ENCODE data around the gene CD9.
"Not testable (repeated sequence)": the region's sequence is repeated elsewhere in the genome, so short reads cannot be mapped to it uniquely, and the experiment has no call there.

CD9 gene

DNA sequence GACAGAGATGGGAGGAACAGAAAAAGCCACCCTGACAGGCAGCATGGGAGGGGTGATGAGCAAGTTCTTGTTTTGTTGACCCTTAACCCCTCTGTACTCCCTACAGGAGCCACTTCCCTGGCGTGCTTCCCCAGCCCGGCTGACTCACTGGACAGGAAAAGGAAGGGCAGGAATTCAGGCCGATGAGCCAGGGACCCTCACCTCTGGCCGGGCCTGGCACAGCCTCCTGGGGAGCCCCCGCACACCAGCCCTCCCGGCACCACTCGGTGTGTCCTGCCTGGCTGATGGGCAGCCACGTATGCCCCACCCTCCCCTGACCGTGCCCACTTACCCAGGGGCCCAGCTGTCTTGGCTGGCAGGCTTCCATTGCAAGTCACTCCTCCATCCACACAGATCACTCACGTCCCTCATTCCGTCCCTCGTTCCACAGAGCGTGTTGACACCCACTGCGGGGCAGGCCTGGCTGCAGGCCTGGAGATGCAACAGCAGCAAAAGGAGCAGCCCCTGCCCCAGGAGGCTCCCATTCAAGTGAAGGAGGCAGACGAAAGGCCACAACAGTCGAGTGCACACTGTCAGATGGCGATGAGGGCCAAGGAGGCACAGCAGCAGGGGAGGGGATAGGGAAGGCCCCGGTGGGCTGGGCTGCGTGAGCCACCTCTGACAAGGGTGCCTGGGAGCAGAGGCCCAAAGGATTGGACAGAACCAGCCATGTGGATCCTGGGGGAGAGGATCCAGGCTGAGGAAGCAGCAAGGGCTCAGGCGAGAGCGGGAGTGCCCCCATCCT is 19.7 kb upstream of the CD9 start:
- peak; percentile 32 for DNase-seq (ENCODE audit: low read depth, low spot score)

DNA sequence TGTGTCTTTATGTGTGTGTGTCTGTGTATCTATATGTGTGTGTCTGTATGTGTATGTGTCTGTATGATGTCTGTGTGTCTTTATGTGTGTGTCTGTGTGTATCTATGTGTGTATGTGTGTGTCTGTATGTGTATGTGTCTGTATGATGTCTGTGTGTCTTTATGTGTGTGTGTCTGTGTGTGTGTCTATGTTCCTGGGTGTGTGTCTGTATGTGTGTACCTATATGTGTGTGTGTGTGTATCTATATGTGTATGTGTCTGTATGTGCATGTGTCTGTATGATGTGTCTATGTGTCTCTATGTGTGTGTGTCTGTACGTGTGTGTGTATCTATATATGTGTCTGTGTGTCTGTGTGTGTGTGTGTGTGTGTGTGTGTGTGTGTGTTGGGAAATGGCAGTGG is 19.0 kb upstream of the CD9 start:
- no peak for DNase-seq (ENCODE audit: low read depth, low spot score)

DNA sequence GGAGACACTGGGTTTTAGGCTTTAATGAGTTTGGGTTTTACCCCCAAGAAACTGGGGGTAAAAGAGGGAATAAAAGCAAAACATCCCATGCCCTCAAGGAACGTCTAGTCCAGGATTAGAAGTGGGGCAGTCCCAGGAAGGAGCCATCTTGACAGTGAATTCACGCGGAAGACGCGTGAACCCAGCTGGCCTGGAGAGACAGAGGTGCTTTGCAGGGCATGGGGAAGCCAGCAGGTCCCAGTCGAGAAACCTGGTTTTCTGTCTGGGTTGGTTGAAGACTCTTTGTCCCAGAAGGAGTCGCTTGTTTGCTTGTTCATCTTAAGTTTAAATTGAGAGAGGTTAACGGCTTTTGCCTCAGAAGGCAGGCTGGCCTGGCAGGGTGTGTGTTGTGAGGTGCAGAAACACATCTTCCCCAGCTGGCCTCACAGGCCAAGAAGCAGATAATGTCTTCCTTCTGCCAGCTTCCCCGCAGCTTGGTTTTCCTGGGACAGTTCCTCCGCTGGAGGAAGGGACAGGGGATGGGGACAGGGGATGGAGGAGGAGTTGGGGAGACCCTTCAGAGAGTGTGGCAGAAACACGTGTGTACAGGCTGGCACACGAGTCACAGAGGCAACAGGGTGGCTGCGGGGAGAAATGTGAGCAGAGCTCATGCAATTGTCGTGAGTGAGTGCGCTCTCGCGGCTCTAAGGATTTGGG is 18.5 kb upstream of the CD9 start:
- peak; percentile 66 for DNase-seq (ENCODE audit: low read depth, low spot score)

DNA sequence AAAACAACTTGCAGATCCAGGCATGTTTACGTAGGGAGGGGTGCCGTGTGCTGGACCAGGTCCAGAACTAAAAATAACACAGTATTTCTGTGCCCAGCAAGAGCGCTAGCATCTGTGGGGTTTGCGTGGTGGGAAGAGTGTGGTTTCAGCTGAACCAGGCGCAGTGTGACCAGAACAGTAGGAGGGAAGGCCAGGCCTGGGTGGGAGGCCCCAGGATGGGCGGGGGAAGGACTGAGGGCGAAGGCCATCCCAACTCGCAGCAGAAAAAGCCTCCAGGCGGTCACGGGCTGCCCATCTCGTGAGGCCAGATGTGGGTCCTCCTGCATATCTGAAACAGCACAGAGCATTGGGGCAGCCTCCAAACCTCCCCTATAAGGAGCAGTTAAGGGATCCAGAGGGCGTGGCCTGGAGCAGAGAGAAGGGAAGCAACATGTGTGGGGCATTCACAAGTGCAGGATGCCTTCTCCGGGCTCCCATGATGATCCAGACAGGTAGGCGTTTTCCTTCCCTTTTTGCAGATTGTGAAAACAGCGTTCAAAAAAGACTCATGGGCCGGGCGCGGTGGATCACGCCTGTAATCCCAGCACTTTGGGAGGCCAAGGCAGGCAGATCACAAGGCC is 17.8 kb upstream of the CD9 start:
- DNase-seq (ENCODE audit: low read depth, low spot score): no peak

DNA sequence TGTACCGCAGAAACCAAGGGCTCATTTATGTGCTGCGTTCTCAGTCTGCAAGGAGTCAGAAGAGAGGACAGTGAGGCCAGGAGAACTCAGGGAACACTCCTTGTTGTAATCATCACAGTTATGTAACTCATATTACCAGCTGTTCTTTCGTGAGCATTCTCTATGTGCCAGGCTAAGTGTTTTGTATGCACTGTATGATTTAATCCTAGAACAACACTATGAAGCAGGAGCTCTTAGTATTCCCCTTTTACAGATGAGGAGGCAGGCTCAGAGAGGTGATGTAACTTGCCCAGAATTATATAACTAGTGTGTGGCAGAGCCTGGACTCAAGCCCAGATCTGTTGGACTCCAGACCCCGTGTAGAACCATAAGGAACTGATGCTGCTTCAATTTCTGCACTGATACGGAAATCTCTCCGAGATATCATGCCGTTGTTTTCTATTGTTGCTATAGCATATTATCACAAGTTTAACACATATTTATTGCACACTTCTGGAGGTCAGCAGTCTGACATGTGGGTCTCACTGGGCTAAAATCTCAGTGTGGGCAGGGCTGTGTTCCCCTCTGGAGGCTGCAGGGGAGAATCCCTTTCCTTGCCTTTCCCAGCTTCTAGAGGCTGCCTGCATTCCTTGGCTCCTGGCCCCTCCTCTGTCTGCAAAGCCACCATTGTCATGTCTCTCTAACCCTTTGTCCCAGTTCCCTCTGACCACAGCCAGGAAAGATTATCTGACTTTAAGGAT is 16.3 kb upstream of the CD9 start:
- DNase-seq (ENCODE audit: low read depth, low spot score): peak; percentile 56

DNA sequence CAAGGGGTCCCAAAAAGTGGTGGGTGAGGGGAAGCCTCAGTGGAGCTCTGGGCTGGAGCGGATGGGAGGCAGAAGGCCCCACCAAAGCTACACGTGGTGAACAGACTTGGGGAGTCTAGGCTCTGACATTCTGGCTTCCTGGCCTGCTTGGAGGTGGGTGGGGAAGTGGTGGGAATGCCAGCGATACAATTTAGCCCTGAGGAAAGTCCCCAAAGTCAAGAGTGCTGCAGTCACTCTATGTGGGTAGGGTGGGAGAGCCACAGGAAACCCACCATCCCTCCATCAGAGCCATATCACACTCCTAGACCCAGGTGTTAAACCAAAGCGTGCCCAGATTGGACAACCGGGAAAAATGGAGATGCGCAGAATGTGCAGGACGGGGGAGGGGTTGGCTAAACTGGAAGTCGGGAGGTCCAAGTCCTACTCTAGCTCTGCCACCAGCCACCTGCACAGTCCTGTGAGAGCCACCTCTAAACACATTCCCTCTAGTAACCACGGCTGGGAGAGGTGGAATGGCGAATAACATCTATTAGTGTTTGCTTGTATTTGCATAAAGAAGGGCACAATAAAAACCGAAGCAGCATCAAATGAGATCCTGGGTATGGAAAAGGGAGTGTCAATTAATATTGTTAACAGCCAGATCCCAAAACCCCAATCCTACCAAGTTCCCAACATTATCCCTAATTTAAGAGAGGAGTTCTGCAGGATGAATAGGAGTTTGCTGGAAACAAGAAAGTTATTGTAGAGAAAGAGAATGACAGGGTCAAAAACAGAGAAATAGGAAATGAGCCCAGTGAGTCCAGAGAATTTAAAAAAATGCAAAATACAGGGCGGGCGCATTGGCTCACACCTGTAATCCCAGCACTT is 14.0 kb upstream of the CD9 start:
- DNase-seq (ENCODE audit: low read depth, low spot score): no peak

DNA sequence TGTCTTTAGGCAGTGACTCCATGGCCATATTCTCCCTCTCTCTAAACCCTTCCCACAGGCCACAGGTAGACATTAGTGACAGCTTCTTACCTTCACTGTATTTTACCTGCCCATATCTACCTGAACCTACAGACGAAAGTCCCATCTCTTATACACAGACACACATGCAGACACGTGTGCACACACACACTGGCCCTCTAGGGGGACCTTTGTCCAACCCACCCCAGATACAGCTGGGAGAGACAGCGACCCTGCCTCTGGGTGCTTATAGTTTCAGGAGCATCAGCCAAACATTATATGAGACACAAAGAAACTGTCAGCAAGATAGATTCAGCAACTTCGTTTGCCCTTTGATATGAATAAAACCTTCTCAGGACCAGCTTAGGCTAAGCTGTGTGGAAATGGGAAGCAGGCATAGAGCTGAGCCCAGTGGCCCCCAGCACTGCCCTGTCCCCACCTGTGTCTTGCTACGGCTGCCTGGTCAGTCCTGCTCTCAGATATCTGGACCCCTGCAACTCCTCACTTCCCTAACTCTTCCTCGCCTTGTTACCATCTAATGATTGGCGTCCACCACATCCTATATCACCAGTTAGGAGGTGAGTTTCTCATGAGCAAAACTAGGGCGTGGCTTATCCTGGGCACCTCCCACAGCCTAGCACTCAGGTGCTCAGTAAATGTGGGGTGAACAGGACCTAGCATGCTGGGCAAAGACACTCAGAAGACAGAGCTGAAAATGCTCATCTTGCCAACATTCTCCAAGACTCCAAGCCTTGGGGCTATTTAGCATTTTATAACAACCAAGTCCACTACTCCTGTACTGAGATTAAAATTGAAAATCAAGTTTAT is 12.0 kb upstream of the CD9 start:
- no peak for DNase-seq (ENCODE audit: low read depth, low spot score)

DNA sequence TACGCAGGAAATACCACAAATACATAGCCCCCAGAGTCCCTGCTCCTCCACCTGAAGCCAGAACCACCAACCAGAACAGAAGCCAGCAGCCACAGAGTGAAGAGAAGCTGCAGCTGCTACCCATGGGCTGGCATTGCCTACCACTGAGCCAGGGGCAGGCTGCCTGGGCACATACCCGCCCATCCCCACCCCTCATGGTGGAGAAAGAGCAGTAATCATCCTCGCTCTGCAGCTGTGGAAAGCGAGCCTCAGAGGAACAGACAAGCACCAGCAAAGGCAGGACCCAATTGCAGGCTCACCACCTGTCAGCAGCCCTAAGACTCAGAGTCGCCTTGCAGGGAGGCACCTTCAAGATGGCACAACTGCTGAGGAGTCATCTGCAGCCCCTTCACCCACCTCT is 11.2 kb upstream of the CD9 start:
- no peak for DNase-seq (ENCODE audit: low read depth, low spot score)

DNA sequence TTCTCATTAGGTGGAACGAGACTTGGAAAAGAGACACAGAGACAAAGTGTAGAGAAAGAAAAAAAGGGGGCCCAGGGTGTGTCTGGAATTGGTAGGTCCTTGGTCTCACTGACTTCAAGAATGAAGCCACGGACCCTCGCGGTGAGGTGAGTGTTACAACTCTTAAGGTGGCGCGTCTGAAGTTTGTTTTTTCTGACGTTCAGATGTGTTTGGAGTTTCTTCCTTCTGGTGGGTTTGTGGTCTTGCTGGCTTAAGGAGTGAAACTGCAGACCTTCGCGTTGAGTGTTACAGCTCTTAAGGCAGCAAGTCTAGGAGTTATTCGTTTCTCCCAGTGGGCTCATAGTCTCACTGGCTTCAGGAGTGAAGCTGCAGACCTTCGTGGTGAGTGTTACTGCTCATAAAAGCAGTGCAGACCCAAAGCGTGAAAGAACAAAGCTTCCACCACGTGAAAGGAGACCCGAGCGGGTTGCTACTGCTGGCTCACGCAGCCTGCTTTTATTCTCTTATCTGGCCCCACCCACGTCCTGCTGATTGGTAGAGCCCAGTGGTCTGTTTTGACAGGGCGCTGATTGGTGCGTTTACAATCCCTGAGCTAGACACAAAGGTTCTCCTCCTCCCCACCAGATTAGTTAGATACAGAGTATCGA is 10.1 kb upstream of the CD9 start:
- not testable (repeated sequence) for DNase-seq (ENCODE audit: low read depth, low spot score)

DNA sequence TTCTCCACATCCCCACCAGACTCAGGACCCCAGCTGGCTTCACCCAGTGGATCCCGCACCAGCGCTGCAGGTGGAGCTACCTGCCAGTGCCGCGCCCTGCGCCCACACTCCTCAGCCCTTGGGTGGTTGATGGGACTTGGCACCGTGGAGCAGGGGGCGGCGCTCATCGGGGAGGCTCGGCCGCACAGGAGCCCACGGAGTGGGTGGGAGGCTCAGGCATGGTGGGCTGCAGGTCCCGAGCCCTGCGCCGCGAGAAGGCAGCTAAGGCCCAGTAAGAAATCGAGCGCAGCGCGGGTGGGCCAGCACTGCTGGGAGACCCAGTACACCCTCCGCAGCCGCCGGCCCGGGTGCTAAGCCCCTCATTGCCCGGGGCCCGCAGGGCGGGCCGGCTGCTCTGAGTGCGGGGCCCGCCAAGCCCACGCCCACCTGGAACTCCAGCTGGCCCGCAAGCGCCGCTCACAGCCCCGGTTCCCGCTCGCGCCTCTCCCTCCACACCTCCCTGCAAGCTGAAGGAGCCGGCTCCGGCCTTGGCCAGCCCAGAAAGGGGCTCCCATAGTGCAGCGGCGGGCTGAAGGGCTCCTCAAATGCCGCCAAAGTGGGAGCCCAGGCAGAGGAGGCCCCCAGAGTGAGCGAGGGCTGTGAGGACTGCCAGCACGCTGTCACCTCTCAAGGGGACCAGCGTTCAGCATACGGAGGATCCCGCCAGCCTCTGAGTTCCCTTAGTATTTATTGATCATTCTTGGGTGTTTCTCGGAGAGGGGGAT is 9.3 kb upstream of the CD9 start:
- DNase-seq (ENCODE audit: low read depth, low spot score): not testable (repeated sequence)

DNA sequence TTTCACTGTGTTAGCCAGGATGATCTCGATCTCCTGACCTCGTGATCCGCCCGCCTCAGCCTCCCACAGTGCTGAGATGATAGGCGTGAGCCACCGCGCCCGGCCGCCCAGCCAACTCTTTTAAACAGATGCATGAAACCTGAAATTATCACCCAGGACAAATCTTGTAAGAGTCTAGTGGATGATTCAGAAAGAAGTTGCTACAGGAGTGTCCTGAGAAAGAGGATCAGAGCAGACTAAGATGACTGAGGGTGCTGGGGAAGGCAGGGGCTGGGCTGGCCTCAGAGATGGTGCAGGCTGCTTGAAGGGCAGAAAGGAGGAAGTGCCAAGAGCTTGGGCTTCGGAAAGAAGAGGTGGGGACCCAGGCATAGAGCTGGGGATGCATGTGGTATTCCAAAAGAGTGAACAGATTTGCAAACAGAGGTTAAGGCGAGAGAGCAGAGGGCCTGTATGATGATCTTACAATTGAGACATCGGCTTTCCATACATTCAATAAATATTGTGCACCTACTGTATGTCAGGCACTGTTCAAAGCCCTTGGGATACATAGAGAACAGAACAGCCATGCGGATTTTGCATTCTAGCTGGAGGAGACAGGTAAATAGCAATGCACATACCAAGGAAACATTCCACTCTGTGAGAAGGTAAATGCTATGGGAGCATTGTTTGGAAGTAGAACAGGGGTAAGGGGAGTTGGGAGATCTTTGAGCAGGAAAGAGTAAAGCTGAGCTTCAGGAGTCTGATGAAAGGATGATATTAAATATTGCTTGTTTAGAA is 7.4 kb upstream of the CD9 start:
- DNase-seq (ENCODE audit: low read depth, low spot score): no peak

DNA sequence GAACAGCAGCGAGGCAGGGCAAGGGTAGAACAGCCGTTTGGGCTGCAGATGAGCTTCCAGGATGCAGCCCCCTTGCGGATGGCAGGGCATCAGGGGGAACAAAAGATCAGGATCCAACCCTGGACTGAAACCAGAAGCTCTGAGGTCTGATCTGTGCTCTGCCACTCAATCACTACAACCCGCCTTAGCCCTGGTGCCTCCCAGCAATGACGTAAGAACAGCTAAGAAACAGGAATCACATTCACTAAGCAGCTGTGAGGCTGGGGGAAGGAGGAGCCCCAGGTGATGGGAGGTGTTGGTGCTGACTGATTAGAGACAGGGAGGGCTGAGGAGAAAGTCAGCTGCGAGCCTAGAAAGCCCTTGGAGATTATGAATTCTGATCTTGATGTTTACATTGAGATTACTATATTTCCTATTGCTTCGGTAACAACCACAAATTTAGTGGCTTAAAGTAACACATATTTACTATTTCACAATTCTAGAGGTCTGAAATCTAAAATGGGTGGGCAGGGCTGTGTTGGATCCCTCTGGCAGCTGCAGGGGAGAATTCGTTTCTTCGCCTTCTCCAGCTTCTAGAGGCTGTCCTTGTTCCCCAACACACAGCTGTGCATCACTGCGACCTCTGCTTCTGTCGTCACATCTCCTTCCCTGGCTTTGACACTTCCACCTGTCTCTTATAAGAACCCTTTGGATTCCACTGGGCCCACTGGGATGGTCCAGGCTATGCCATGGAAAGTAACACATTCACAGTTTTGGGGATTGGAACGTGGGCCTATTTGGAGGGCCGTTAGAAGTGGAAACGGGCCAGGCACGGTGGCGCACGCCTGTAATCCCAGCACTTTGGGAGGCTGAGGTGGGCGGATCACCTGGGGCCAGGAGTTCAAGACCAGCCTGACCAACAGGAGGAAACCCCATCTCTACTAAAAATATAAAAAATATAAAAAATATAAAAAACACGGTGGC is 6.1 kb upstream of the CD9 start:
- peak; percentile 36 for DNase-seq (ENCODE audit: low read depth, low spot score)

DNA sequence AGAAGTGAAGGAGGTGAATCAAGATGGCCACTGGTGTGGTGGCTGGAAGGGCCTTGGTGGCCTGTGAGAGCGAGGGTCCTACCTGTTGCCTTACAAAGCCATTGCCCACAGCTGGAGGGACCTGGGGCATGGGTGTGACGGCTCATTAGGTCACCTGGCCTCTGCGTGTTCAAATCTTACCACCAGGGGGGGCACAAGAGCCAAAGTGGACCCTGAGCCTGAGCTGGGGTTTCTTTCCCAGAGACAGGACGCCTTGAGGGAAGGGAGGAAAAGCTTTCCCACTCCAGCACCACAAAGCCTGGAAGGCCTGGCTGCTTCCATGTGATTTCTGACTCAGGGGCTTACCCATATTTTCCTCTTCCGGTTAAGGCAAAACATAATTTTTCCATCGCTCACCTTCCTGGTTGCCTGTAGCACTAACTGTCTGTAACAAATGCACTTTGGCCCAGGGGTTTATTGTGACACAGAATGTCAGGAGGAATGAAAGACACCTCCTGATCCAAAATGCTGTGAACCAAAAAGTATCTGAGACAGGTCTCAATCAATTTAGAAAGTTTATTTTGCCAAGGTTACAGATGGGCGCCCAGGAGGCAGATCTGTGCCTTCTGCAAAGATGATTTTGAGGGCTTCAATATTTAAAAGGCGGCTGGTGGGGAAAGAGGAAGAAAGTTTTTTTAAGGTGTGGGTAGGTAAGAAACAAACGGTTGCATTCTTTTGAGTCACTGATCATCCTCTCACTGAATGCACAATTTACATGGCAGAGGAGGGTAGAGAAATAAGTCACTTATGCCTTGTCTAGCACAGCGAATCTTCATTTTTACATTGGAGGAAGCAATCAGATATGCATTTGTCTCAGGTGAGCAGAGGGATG is 4.3 kb upstream of the CD9 start:
- DNase-seq (ENCODE audit: low read depth, low spot score): peak; percentile 94

DNA sequence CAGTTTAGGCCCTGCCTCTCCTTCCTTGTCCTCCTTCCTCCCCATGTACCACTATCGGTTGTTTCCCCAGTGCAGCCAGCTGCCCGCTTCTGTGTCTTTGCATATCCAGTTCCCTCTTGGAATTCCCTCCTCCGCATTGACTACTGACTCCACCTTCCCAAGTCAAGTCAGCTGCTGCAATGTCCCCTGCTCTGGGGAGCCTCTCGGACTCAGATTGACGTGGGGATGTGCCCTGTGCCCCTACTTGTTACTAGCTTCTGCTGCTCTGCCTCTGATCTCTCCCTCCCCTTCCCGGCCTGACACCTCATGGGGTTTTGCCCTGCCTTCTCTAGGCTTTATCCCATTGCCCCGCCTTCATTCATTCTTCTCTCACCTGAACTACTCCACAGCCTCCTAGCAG is 2.1 kb upstream of the CD9 start:
- no peak for DNase-seq (ENCODE audit: low read depth, low spot score)

DNA sequence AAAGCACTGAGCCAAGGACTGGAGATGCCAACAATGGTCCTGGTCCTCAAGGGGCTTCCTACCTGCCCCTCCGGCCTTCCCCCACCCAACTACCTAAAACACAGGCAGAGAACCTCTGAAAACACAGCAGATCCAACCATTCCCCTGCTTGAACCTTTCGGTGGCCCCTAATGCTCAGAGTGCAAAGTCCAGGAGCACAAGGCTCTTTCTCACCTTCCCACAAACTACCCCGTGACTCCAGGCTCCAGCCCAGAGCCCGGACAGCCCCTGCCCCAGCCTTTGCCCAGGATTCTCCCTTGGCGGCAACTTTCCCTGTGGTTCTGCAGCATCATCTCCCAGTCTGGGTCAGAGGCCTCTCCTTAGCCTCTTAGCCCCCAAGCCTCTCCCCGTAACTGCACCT is 1.6 kb upstream of the CD9 start:
- no peak for DNase-seq (ENCODE audit: low read depth, low spot score)

DNA sequence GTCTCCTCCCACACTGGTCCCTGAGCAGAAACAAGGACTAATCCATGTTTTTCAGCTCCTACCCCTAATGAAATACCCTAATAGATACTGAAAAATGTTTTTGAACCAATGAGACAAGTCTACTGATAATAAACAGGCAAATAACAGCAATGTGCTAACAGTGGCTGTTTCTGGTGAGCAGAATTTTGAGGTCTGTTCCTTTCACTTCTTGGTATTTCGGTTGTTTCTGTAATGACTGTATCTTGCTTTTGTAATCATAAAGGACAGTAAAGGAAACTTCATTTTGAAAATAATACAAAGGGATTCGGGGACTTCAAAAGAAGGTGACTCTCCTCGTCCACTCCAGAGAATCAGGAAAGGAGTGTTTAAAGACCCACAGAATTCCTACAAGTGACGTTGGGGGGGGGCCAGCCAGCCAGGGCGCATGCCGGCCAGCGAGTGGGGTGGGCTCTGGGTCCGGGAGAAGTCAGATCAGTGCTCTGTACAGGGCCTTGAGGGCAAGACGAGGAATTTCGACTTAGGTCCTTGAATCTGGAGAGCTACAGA is 1.1 kb upstream of the CD9 start:
- no peak for DNase-seq (ENCODE audit: low read depth, low spot score)

All from astrocyte of the hippocampus (primary cell).